ENCODE results near the gene CAMSAP1. TPM values are rescaled to one million over a fixed set of nuclear protein-coding genes. Genes with fewer than 3 reads are reported as not detected.

CAMSAP1 gene
- total and polyA plus RNA-seq, 9 of the 15 experiments (the other 6 are each of a cell fraction or from before 2014, with no cell fraction given), result 1.5 to 28.8 (median 14.3) TPM

DNA sequence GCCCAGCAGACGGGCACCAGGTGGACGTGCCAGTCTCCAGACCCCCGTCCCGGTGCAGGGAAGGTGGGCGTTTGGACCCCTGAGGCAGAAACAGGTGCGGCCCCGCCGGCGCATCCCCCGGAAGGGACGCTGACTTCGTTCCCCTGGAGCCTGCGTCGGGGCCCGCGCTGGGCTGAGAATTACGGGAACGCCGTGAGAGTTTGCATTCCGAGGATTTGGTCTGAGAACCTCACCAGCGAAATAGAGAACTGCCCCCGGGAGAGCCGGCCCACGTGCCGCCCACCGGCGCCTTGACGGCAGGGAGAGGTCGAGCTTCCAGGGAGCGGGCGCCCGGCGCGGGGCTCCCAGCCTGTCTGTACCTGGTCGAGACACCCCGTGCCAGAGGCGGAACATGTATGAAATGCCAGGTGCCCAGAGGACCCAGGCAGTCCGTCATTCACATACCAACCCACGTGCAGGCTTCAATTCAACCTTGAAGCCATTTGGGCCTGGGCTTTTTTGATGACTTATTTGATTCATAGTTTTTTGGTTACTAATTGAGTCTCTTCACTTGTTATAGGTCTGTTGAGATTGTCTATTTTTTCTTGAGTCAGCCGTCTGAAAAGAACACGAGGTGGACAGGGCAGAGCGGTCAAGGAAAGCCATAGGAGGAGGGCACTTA lies 877 bp upstream of the CAMSAP1 start (continued):
- TF ChIP-seq, protein P1, sequence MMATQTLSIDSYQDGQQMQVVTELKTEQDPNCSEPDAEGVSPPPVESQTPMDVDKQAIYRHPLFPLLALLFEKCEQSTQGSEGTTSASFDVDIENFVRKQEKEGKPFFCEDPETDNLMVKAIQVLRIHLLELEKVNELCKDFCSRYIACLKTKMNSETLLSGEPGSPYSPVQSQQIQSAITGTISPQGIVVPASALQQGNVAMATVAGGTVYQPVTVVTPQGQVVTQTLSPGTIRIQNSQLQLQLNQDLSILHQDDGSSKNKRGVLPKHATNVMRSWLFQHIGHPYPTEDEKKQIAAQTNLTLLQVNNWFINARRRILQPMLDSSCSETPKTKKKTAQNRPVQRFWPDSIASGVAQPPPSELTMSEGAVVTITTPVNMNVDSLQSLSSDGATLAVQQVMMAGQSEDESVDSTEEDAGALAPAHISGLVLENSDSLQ (IDR thresholded peaks at IDR 0.05), result no peak
- no peak for TF ChIP-seq CSDE1 (IDR thresholded peaks at IDR 0.05)
- no peak for TF ChIP-seq ETS2 (tag; IDR thresholded peaks at IDR 0.05; ENCODE audit: borderline replicate concordance, poor library complexity, severe bottlenecking)
- no peak for TF ChIP-seq LARP7 (IDR thresholded peaks at IDR 0.05)
- no peak for TF ChIP-seq TOE1 (IDR thresholded peaks at IDR 0.05; ENCODE audit: borderline replicate concordance)
- TF ChIP-seq TOE1 (CRISPR knock-in tag; IDR thresholded peaks at IDR 0.05; ENCODE audit: borderline replicate concordance, low read depth), result no peak
- TF ChIP-seq CCAR2 (IDR thresholded peaks at IDR 0.05; ENCODE audit: low read depth, low read length), result no peak
- TF ChIP-seq HIVEP1 (CRISPR knock-in tag; IDR thresholded peaks at IDR 0.05), result no peak
- no peak for TF ChIP-seq ZNF583 (CRISPR knock-in tag; IDR thresholded peaks at IDR 0.05)
- no peak for TF ChIP-seq CCNT2 (IDR thresholded peaks at IDR 0.05; ENCODE audit: borderline replicate concordance, extremely low read depth, insufficient read length, low read depth, low read length)
- no peak for TF ChIP-seq CTBP1 (IDR thresholded peaks at IDR 0.05; ENCODE audit: borderline replicate concordance)
- no peak for TF ChIP-seq ILK (tag; IDR thresholded peaks at IDR 0.05; ENCODE audit: borderline replicate concordance, low read depth)
- TF ChIP-seq YBX1 (IDR thresholded peaks at IDR 0.05), result no peak
- TF ChIP-seq, protein P2, sequence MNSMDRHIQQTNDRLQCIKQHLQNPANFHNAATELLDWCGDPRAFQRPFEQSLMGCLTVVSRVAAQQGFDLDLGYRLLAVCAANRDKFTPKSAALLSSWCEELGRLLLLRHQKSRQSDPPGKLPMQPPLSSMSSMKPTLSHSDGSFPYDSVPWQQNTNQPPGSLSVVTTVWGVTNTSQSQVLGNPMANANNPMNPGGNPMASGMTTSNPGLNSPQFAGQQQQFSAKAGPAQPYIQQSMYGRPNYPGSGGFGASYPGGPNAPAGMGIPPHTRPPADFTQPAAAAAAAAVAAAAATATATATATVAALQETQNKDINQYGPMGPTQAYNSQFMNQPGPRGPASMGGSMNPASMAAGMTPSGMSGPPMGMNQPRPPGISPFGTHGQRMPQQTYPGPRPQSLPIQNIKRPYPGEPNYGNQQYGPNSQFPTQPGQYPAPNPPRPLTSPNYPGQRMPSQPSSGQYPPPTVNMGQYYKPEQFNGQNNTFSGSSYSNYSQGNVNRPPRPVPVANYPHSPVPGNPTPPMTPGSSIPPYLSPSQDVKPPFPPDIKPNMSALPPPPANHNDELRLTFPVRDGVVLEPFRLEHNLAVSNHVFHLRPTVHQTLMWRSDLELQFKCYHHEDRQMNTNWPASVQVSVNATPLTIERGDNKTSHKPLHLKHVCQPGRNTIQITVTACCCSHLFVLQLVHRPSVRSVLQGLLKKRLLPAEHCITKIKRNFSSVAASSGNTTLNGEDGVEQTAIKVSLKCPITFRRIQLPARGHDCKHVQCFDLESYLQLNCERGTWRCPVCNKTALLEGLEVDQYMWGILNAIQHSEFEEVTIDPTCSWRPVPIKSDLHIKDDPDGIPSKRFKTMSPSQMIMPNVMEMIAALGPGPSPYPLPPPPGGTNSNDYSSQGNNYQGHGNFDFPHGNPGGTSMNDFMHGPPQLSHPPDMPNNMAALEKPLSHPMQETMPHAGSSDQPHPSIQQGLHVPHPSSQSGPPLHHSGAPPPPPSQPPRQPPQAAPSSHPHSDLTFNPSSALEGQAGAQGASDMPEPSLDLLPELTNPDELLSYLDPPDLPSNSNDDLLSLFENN (IDR thresholded peaks at IDR 0.05; ENCODE audit: low read depth in 2 of 2, low read length in 2 of 2), result no peak
- TF ChIP-seq FOXA1 (IDR thresholded peaks at IDR 0.05; ENCODE audit: borderline replicate concordance), result no peak
- no peak for TF ChIP-seq SAFB2 (IDR thresholded peaks at IDR 0.05; ENCODE audit: borderline replicate concordance, low read depth, low read length, severe bottlenecking)
- TF ChIP-seq ILF3 (IDR thresholded peaks at IDR 0.05; ENCODE audit: borderline replicate concordance), result no peak
- TF ChIP-seq ZNF347 (CRISPR knock-in tag; IDR thresholded peaks at IDR 0.05; ENCODE audit: low read depth), result no peak
- no peak for TF ChIP-seq ZNF174 (CRISPR knock-in tag; IDR thresholded peaks at IDR 0.05)
- TF ChIP-seq ZEB2 (IDR thresholded peaks at IDR 0.05), result no peak
- TF ChIP-seq CREB1 (IDR thresholded peaks at IDR 0.05), result no peak
- TF ChIP-seq CREB1 (CRISPR knock-in tag; IDR thresholded peaks at IDR 0.05), result no peak
- no peak for TF ChIP-seq POLR2AphosphoS2 (IDR thresholded peaks at IDR 0.05; ENCODE audit: low read length)
- TF ChIP-seq U2AF1 (optimal IDR thresholded peaks at IDR 0.05; ENCODE audit: low read depth, low read length), result no peak
- TF ChIP-seq SLC30A9 (CRISPR knock-in tag; IDR thresholded peaks at IDR 0.05), result no peak
- TF ChIP-seq ZBED1 (IDR thresholded peaks at IDR 0.05), result no peak
